DND-41 (cell line): Measurements from ENCODE around the gene METTL17.

ENCODE experiments used
- CTCF ChIP-seq: IDR thresholded peaks from 2 replicates; pipeline ENCODE4 v1.5.1; 2012; ENCODE audit warnings: borderline replicate concordance, low read length, moderate library complexity, mild to moderate bottlenecking; ENCODE audit not compliant: poor library complexity, severe bottlenecking; ENCODE audit errors: extremely low read depth
- EZH2 ChIP-seq: IDR thresholded peaks from 3 replicates; pipeline ENCODE4 v1.6.1; 2012; ENCODE audit warnings: borderline replicate concordance, low read depth, mild to moderate bottlenecking, moderate library complexity, low read length, inconsistent platforms; ENCODE audit not compliant: severe bottlenecking

- no peak for TF ChIP-seq CTCF
- TF ChIP-seq EZH2: no peak
These were observed 9.8 kb downstream of the METTL17 start for GRCh38 chr14:20999591-20999990.
